Measurements from ENCODE around the gene DMKN.

DMKN gene

DNA sequence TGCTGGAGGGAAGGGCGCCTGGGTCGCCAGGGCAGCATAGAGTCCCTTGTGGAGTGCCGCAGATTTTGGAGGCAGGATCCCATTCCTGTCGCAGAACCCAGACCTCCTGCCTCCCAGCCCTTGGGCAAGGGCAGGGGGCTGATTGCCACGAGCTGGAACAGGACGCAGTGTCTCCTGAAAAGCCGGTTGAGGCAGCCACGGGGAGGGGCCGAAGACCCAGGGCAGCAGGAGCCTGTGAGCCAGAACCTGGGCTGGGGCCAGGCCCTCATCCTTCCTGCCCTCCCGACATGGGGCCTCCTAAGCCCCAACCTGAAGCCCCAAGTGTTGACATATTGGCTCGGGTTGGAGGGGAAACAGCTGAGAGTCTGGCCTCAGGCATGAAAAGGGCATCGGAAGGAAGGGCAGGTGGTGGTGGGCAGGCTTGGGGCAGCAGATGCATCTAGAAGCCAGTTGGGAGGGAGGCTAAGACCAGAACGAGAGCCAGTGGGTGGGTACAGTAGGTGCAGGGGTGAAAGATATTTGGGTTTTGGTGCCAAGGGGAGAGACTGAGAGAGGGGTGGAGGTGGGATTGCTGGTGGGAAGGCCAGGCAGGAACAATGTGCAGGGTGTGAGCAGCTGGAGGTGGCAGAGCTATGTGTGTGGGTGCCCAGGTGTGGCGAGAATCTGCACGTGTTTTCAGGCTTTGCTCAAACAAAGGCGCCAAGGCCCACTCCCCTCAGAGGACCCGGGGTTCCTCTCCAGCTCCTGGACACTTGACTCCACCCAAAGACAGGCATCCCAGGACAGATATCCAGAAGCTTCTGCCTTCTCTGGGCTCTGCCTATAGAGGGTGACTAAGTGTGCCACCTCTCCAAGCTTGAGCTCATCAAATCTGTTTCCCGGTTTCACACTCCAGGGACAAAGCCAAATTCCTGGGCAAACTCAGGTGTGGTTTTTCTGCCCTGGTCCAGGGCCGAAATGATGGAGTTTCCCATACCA lies 16.1 kb upstream of the DMKN start:
- H3K27ac ChIP-seq = peak overlapping the region; percentile 15; the same call in 1 of the 2 replicates
- TF ChIP-seq ZFX (IDR thresholded peaks at IDR 0.05) = no peak
- TF ChIP-seq, protein P1, sequence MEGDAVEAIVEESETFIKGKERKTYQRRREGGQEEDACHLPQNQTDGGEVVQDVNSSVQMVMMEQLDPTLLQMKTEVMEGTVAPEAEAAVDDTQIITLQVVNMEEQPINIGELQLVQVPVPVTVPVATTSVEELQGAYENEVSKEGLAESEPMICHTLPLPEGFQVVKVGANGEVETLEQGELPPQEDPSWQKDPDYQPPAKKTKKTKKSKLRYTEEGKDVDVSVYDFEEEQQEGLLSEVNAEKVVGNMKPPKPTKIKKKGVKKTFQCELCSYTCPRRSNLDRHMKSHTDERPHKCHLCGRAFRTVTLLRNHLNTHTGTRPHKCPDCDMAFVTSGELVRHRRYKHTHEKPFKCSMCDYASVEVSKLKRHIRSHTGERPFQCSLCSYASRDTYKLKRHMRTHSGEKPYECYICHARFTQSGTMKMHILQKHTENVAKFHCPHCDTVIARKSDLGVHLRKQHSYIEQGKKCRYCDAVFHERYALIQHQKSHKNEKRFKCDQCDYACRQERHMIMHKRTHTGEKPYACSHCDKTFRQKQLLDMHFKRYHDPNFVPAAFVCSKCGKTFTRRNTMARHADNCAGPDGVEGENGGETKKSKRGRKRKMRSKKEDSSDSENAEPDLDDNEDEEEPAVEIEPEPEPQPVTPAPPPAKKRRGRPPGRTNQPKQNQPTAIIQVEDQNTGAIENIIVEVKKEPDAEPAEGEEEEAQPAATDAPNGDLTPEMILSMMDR (conservative IDR thresholded peaks at IDR 0.05) = no peak

DNA sequence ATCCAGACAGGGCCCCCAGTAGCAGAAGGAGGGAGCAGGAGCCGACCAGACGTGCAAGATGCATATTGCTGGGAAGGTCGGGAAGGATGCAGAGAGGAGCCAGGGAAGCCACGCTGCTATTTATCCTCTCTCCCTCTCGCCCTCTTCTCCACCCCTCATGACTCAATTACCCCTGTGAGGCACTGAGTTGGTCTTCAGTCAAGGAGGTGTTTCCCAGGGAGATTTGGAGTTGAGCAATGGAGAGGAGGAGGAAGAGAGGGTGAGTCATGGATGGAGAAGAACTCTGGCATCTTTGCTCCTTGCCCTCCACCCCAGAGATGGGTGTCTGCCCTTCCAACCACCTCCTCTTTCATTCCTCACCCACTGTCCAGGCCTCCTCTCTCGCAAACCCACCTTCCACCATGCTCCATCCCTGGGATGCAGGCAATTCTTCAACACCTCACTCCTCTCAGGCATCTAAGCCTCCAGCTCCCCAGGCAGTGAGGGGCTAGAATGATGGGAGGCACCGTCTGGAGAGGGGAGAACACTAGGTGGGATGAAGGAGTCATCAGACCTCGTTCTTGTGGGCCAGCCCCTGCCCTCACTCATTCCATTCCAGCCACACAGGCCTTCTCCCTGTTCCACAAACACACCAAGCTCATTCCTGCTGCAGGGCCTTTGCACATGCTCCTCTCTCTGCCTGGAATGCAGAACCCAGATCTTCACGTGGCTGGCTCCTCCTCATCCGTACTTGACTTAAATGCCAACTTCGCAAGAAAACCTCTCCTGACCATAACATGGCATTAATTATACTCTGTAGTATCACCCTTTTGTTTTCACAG lies 15.0 kb upstream of the DMKN start, which contains the start of gene SBSN:
TSS of gene SBSN (minus strand) at position 94 of the 821 bp plus-strand sequence. CDS start at position 64, 30 bp downstream.
- TF ChIP-seq, protein P1 (conservative IDR thresholded peaks at IDR 0.05) = no peak
- no peak for TF ChIP-seq ZFX (IDR thresholded peaks at IDR 0.05)
- H3K27ac ChIP-seq = peak within 1 kb of the TSS; percentile 15; the same call in 1 of the 2 replicates

DNA sequence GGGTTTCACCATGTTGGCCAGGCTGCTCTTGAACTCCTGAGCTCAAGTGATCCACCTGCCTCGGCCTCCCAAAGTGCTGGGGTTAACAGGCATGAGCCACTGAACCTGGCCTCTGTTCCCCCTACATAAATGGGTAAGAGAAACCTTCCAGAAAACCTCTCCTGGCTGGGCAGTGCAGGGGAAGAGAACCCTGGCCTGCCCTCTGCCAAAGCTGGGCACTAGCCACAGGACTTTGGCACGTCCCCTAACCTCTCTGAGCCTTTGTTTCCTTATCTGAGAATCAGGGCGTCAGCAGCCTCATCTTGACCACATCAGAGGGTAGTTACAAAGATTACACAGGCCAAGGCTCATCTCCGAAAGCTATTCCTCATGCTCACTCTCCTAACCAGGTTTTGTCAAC lies 12.4 kb upstream of the DMKN start:
- TF ChIP-seq ZFX (IDR thresholded peaks at IDR 0.05) = no peak
- TF ChIP-seq, protein P1 (conservative IDR thresholded peaks at IDR 0.05) = no peak
- no peak overlapping the region for H3K27ac ChIP-seq

DNA sequence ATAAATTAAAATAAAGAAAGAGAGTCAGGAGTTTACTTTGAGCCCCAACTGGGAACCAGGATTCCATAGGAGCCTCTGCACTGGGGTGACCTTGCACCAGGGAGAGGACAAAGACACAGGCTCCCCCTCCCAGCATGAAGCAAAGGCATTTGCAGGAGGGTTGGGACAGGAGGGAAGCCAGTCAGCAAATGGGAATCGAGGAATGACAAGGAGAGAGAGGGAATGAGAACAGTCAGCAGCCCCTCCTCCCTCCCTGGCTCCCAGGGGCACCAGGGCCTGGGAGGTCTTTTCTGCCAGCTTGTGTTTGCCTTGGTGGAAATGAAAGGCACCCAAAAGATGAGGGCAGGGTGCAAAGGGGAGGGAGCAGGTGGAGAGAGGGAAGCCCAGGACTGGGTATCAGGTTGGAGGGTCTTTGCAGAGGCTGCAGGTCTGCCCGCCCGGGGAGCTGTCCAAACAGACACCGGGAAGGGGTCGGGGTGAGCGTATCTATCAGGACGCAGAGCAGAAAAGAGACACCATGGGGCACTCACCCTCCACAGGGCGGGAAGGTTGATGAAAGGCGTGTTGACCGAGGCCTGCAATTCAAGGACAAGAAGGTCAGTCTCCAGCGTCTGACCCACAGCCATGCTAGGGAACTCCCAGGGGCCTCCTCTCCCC lies 10.9 kb upstream of the DMKN start:
- TF ChIP-seq ZFX (IDR thresholded peaks at IDR 0.05) = no peak
- TF ChIP-seq, protein P1 (conservative IDR thresholded peaks at IDR 0.05) = no peak
- H3K27ac ChIP-seq = no peak overlapping the region

DNA sequence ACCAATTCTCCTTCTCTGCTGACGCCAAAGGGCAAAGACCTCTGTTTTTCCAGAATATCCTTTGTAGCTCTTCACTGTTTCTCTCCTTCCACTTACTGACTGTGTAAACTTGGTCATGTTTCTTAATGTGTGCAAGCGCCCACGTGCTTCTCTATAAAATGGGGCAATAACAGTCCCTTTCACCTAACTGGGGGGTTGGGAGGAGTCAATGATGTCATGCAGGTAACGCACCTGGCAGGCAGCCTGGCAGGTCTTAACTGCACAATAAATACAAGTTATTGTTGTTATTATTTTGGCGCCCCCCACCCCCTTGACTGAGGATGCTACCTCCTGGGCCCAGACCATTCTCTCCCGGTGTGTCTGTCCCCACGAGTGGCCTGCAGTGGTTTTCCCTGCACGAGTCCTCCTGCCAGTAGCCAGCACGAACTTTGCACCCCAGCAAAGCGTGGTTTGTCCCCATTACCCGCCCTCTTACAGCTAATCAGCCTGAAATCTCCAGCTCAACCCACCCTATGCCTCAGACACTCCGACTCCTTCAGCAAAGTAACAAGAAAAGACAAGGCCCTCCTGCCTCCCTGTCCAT lies 9.4 kb upstream of the DMKN start:
- no peak for TF ChIP-seq ZFX (IDR thresholded peaks at IDR 0.05)
- TF ChIP-seq, protein P1 (conservative IDR thresholded peaks at IDR 0.05) = no peak
- H3K27ac ChIP-seq = no peak overlapping the region

DNA sequence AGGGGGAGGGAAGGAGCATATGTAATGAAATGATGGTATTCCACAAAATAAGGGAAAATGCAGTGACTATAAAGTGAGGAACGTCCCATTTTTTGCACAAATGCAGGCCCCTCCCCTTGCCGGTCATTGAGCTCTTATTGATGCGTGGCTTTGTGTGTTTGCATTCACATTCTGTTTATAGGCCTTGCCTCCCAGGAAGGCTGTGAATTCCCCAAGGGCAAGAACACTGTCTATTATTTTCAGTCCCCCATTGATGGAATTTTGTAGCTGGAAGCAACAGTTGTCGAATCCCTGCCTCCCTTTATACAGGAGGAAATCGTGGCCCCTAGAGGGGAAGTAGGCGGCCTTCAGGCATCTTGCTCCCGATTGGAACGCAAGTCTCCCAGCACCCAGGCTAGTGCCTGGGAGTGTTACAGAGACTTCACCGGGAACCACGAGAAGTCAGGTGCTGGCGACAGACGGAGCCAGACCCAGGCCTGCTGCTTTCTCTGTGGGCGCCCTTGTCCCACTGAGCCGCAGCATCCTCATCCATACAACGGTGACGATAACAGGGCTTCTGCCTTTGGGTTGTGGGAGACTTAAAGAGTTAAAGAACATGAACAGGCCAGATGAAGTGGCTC lies 7.8 kb upstream of the DMKN start:
- H3K27ac ChIP-seq = no peak overlapping the region
- TF ChIP-seq ZFX (IDR thresholded peaks at IDR 0.05) = no peak
- TF ChIP-seq, protein P1 (conservative IDR thresholded peaks at IDR 0.05) = no peak
